HG03066 (cell line): ENCODE results near the gene RCOR3.
"Not testable (repeated sequence)": the region's sequence is repeated elsewhere in the genome, so short reads cannot be mapped to it uniquely, and the experiment has no call there.

Source experiments
- ATAC-seq: cut with Tn5 transposase; IDR thresholded peaks from one replicate; pipeline ENCODE4 v1.9.1; 2021; ENCODE audit warnings: low read depth; ENCODE audit not compliant: unreplicated experiment

Gene RCOR3

GRCh38 chr1:211259638-211260126 is 516 bp downstream of the RCOR3 start:
- ATAC-seq, result peak; percentile 8

GRCh38 chr1:211260141-211261107 is 1.3 kb downstream of the RCOR3 start:
- peak; percentile 31 for ATAC-seq

- no peak for ATAC-seq
Observed at GRCh38 chr1:211261229-211261628, 2.1 kb downstream of the RCOR3 start.

GRCh38 chr1:211263022-211263421 is 3.9 kb downstream of the RCOR3 start:
- ATAC-seq, result not testable (repeated sequence)

- no peak for ATAC-seq
Observed at GRCh38 chr1:211267204-211267857, 8.2 kb downstream of the RCOR3 start.

GRCh38 chr1:211279340-211279739 is 20.2 kb downstream of the RCOR3 start:
- ATAC-seq, result no peak

GRCh38 chr1:211280910-211281309 is 21.7 kb downstream of the RCOR3 start:
- ATAC-seq, result no peak

GRCh38 chr1:211281320-211282022 is 22.3 kb downstream of the RCOR3 start:
- ATAC-seq, result no peak

GRCh38 chr1:211282023-211282373 is 22.8 kb downstream of the RCOR3 start:
- no peak for ATAC-seq

- ATAC-seq, result no peak
Observed at GRCh38 chr1:211285196-211285595, 26.0 kb downstream of the RCOR3 start.

- ATAC-seq, result no peak
Observed at GRCh38 chr1:211287218-211287617, 28.1 kb downstream of the RCOR3 start.

- no peak for ATAC-seq
Observed at GRCh38 chr1:211292411-211292810, 33.2 kb downstream of the RCOR3 start.

GRCh38 chr1:211296396-211296795 is 37.2 kb downstream of the RCOR3 start:
- ATAC-seq, result no peak

- ATAC-seq, result peak; percentile 94
Observed at GRCh38 chr1:211305044-211305443, 45.9 kb downstream of the RCOR3 start.

- no peak for ATAC-seq
Observed at GRCh38 chr1:211309617-211310016, 50.5 kb downstream of the RCOR3 start.

GRCh38 chr1:211313392-211313791 is 54.2 kb downstream of the RCOR3 start:
- ATAC-seq, result no peak

GRCh38 chr1:211318576-211319280 is 59.6 kb downstream of the RCOR3 start:
- ATAC-seq, result no peak

- ATAC-seq, result no peak
Observed at GRCh38 chr1:211319892-211320291, 60.7 kb downstream of the RCOR3 start.

GRCh38 chr1:211320980-211321379 is 61.8 kb downstream of the RCOR3 start:
- ATAC-seq, result no peak

GRCh38 chr1:211321646-211322045 is 62.5 kb downstream of the RCOR3 start:
- not testable (repeated sequence) for ATAC-seq
